Stimulated activated CD4-positive, alpha-beta T cell treated with anti-CD3 and anti-CD28 coated beads, Interleukin-1b, Interleukin-23, amount 100 ng/mL, for 1 hour (primary cell): ENCODE measurements around the gene GAREM1.

Experiments
- DNase-seq, 2 donors: peaks; one replicate each; pipeline ENCODE4 v3.0.0-alpha.2; 2020; ENCODE audit warnings: low read depth in 2 of 2

Gene GAREM1

GRCh38 chr18:32328974-32329373 lies 141.7 kb downstream of the GAREM1 start:
- DNase-seq = no peak

GRCh38 chr18:32328379-32328778 lies 142.3 kb downstream of the GAREM1 start:
- DNase-seq = no peak

- DNase-seq = no peak
Measured at GRCh38 chr18:32326450-32327308, 144.0 kb downstream of the GAREM1 start.

GRCh38 chr18:32324181-32324580 lies 146.5 kb downstream of the GAREM1 start:
- DNase-seq = no peak

GRCh38 chr18:32321826-32322225 lies 148.9 kb downstream of the GAREM1 start:
- no peak for DNase-seq

- no peak for DNase-seq
Measured at GRCh38 chr18:32319084-32319483, 151.6 kb downstream of the GAREM1 start.

GRCh38 chr18:32318581-32318980 lies 152.1 kb downstream of the GAREM1 start:
- DNase-seq = no peak

- no peak for DNase-seq
Measured at GRCh38 chr18:32317651-32318050, 153.0 kb downstream of the GAREM1 start.

GRCh38 chr18:32315881-32316280 lies 154.8 kb downstream of the GAREM1 start:
- no peak for DNase-seq

- DNase-seq = no peak
Measured at GRCh38 chr18:32310774-32311173, 159.9 kb downstream of the GAREM1 start.

GRCh38 chr18:32310101-32310500 lies 160.6 kb downstream of the GAREM1 start:
- DNase-seq = no peak

GRCh38 chr18:32308493-32309120 lies 162.1 kb downstream of the GAREM1 start:
- DNase-seq = no peak

GRCh38 chr18:32303400-32303799 lies 167.3 kb downstream of the GAREM1 start:
- DNase-seq = no peak

- no peak for DNase-seq
Measured at GRCh38 chr18:32302806-32303205, 167.9 kb downstream of the GAREM1 start.

GRCh38 chr18:32301976-32302743 lies 168.5 kb downstream of the GAREM1 start:
- no peak for DNase-seq

GRCh38 chr18:32301361-32301760 lies 169.3 kb downstream of the GAREM1 start:
- no peak for DNase-seq

GRCh38 chr18:32300914-32301313 lies 169.8 kb downstream of the GAREM1 start:
- DNase-seq = no peak

GRCh38 chr18:32299484-32299883 lies 171.2 kb downstream of the GAREM1 start:
- no peak for DNase-seq

- no peak for DNase-seq
Measured at GRCh38 chr18:32298171-32298667, 172.5 kb downstream of the GAREM1 start.

GRCh38 chr18:32297579-32298170 lies 173.0 kb downstream of the GAREM1 start:
- no peak for DNase-seq

- DNase-seq = no peak
Measured at GRCh38 chr18:32296851-32297250, 173.8 kb downstream of the GAREM1 start.

GRCh38 chr18:32295604-32296003 lies 175.1 kb downstream of the GAREM1 start:
- DNase-seq = no peak
